ENCODE data around the gene NPIPB8. TPM values are rescaled to one million over a fixed set of nuclear protein-coding genes. Genes with fewer than 3 reads are reported as not detected.
"Not testable (repeated sequence)": the region's sequence is repeated elsewhere in the genome, so short reads cannot be mapped to it uniquely, and the experiment has no call there.

The NPIPB8 gene
- total RNA-seq, 1 donor from 2014 or later: not detected

DNA sequence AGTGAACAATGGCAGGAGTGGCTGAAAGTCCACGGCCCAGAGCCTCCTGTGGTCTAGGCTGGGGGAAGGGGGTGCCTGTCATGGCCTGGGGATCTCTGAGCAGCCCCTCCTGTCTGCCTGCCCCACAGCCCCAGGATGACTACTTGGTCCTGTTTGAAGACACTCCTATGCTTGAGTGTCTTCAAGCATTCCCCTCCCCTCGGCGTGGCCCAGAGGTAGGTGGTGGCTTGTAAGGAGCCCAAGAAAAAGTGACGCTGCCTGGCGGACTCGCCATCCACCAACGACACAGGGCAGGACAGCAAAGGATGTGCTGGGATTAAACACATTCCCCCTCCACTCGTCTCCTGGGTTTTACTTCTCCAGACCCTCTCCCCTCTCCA is 33.7 kb upstream of the NPIPB8 start:
- Histone ChIP-seq H3K4me2 (no peak overlapping the region), H3K9me3 (ENCODE audit: low read depth) (no peaks in the 10 kb centered on the region), H2AFZ (replicated peaks) (no peak overlapping the region), H3K79me2 (ENCODE audit: low read depth) (no peaks in the 10 kb centered on the region), H3K4me3 (no peak overlapping the region), H3K4me1 (no peaks in the 10 kb centered on the region), H3K27ac (no peak overlapping the region), H3K27me3 (peaks cover 4% of the 10 kb centered on the region), H3K36me3 (no peaks in the 10 kb centered on the region), H3K9ac (no peak overlapping the region), H4K20me1 (ENCODE audit: low read depth) (no peaks in the 10 kb centered on the region), H3F3A (ENCODE audit: low read depth) (no peaks in the 10 kb centered on the region)
- TF ChIP-seq, protein P1, sequence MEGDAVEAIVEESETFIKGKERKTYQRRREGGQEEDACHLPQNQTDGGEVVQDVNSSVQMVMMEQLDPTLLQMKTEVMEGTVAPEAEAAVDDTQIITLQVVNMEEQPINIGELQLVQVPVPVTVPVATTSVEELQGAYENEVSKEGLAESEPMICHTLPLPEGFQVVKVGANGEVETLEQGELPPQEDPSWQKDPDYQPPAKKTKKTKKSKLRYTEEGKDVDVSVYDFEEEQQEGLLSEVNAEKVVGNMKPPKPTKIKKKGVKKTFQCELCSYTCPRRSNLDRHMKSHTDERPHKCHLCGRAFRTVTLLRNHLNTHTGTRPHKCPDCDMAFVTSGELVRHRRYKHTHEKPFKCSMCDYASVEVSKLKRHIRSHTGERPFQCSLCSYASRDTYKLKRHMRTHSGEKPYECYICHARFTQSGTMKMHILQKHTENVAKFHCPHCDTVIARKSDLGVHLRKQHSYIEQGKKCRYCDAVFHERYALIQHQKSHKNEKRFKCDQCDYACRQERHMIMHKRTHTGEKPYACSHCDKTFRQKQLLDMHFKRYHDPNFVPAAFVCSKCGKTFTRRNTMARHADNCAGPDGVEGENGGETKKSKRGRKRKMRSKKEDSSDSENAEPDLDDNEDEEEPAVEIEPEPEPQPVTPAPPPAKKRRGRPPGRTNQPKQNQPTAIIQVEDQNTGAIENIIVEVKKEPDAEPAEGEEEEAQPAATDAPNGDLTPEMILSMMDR (IDR thresholded peaks at IDR 0.05): no peak
- TF ChIP-seq EZH2 (IDR thresholded peaks at IDR 0.05) (no peak), EZH2phosphoT487 (IDR thresholded peaks at IDR 0.05) (no peak)
- H3K4me1 Mint-ChIP-seq: no peaks in the 10 kb centered on the region
- H3K4me3 Mint-ChIP-seq: no peak overlapping the region
- DNase-seq (ENCODE audit: low spot score): no peak
- no peaks in the 10 kb centered on the region for H3K36me3 Mint-ChIP-seq
- peaks cover 5% of the 10 kb centered on the region for H3K27me3 Mint-ChIP-seq (ENCODE audit: insufficient read depth, low read depth)
- no peak overlapping the region for H3K27ac Mint-ChIP-seq
- no peaks in the 10 kb centered on the region for H3K9me3 Mint-ChIP-seq

DNA sequence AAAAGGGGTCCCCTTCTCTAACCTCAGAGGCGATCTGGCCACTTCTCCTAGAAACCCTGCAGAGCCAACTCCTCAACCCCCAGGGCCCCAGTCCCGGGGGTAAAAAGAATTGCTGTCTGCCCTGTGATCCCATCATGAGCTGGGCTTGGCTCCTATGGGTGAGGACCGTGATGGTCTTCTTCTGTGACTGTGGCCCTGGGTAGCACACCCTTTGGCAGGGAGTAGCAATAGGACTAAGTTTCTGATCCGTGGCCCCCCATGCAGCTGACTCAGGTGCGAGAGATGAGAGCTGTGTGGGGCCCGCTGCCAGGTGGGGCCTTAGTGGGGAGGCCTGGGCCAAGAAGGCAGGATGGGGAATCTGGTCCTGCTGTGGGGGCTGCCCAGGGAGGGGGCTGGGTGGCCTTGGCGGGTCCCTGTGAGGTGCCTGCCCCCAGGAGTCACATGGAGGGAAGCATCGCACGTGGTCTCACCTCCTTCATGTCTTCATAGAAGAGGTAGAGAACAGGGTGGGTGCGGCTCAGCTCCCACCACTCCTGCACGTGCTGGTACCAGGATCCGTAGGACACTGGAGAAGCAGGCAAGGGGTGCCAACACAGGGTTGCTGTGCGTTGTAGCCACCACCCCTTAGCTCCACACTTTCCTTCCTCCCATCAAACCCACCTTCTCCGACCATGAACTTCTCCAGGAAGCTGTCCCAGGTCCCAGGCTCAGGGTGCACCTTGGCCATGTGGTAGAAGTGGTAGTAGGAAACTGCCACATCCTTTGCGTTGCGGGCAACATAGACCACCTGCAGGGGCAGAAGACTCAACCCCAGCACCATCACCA is 31.4 kb upstream of the NPIPB8 start:
- TF ChIP-seq, protein P1 (IDR thresholded peaks at IDR 0.05): no peak
- TF ChIP-seq EZH2 (IDR thresholded peaks at IDR 0.05) (no peak), EZH2phosphoT487 (IDR thresholded peaks at IDR 0.05) (no peak)
- H3K27ac ChIP-seq: no peak overlapping the region
- H3F3A ChIP-seq (ENCODE audit: low read depth): no peaks in the 10 kb centered on the region
- no peak overlapping the region for H2AFZ ChIP-seq (replicated peaks)
- H3K36me3 ChIP-seq: no peaks in the 10 kb centered on the region
- H3K9me3 ChIP-seq (ENCODE audit: low read depth): no peaks in the 10 kb centered on the region
- Mint-ChIP-seq H3K4me3 (no peak overlapping the region), H3K36me3 (no peaks in the 10 kb centered on the region), H3K27ac (no peak overlapping the region), H3K9me3 (no peaks in the 10 kb centered on the region), H3K27me3 (ENCODE audit: insufficient read depth, low read depth) (peaks cover 11% of the 10 kb centered on the region), H3K4me1 (peaks cover 10% of the 10 kb centered on the region)
- no peak overlapping the region for H3K9ac ChIP-seq
- no peaks in the 10 kb centered on the region for H3K27me3 ChIP-seq
- no peaks in the 10 kb centered on the region for H4K20me1 ChIP-seq (ENCODE audit: low read depth)
- peaks cover 6% of the 10 kb centered on the region for H3K4me1 ChIP-seq
- no peak overlapping the region for H3K4me3 ChIP-seq
- no peak overlapping the region for H3K4me2 ChIP-seq
- no peak for DNase-seq (ENCODE audit: low spot score)
- H3K79me2 ChIP-seq (ENCODE audit: low read depth): no peaks in the 10 kb centered on the region

DNA sequence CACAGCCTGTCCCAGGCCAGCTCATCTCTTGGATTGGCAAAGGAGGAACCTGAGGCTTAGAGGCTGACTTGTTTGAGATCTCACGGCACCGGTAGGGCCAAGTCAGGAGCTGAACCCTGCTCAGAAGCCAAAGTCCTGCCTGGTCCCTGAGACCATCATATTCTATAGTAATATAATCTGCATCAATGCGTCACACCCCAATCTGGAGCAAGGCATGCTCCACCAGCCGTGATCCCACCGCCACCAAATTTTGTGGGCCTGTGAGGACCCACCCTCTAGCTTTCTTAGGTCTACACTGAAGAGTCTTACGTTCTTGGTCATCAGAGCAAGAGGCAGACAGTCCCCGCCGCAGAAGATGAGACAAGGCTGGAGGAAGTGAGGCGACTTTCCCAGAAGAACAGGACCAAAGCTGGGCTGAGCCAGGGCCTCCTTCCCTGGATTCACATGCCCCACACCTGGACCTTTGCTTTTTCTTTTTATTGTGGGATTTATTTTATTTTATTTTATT is 30.7 kb upstream of the NPIPB8 start:
- no peak overlapping the region for H3K4me2 ChIP-seq
- no peak for DNase-seq (ENCODE audit: low spot score)
- TF ChIP-seq, protein P1 (IDR thresholded peaks at IDR 0.05): no peak
- no peak for TF ChIP-seq EZH2phosphoT487 (IDR thresholded peaks at IDR 0.05)
- peaks cover 10% of the 10 kb centered on the region for H3K4me1 Mint-ChIP-seq
- peak overlapping the region; percentile 50 for H3K27ac Mint-ChIP-seq
- H3K36me3 ChIP-seq: no peaks in the 10 kb centered on the region
- no peaks in the 10 kb centered on the region for H3F3A ChIP-seq (ENCODE audit: low read depth)
- no peaks in the 10 kb centered on the region for H3K9me3 Mint-ChIP-seq
- H3K27ac ChIP-seq: no peak overlapping the region
- H3K4me3 Mint-ChIP-seq: no peak overlapping the region
- H3K27me3 Mint-ChIP-seq (ENCODE audit: insufficient read depth, low read depth): peaks cover 11% of the 10 kb centered on the region
- no peaks in the 10 kb centered on the region for H3K27me3 ChIP-seq
- no peaks in the 10 kb centered on the region for H4K20me1 ChIP-seq (ENCODE audit: low read depth)
- H3K4me3 ChIP-seq: no peak overlapping the region
- no peaks in the 10 kb centered on the region for H3K79me2 ChIP-seq (ENCODE audit: low read depth)
- no peak overlapping the region for H3K9ac ChIP-seq
- no peaks in the 10 kb centered on the region for H3K36me3 Mint-ChIP-seq
- H3K9me3 ChIP-seq (ENCODE audit: low read depth): no peaks in the 10 kb centered on the region
- no peak overlapping the region for H2AFZ ChIP-seq (replicated peaks)
- H3K4me1 ChIP-seq: peaks cover 6% of the 10 kb centered on the region

DNA sequence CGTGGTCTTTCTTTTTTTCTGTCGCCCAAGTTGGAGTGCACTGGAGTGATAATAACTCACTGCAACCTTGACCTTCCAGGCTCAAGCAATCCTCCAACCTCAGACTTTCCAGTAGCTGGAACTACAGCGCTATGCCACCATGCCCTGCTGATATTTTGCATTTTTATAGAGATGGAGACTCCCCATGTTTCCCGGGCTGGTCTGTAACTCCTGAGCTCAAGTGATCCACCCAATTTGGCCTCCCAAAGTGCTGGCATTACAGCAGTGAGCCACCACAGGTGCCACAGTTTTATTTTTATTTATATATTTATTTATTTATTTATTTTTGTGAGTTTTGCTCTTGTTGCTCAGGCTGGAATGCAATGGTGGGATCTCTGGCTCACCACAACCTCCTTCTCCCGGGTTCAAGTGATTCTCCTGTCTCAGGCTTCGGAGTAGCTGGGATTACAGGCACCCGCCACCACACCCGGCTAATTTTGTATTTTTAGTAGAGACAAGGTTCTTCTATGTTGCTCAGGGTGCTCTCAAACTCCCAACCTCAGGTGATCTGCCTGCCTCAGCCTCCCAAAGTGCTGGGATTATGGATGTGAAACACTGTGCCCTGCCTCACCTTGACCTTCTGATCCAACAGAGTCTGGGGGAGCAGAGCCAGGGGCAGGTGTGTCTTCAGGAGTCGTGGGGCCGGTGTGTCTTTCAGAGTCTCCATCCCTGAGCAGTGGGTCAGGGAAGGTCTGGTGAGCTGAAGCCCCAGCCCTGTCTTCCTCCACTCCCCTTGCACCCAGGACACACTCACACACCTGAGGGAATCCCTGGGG is 30.0 kb upstream of the NPIPB8 start:
- H3K4me2 ChIP-seq; H3K4me3 ChIP-seq; H3K9me3 Mint-ChIP-seq; H3K79me2 ChIP-seq (ENCODE audit: low read depth); DNase-seq (ENCODE audit: low spot score); H3K27ac ChIP-seq; H3K36me3 Mint-ChIP-seq; H3K4me3 Mint-ChIP-seq; H3K27ac Mint-ChIP-seq; H4K20me1 ChIP-seq (ENCODE audit: low read depth); H3K9me3 ChIP-seq (ENCODE audit: low read depth); H3K27me3 ChIP-seq; H3K36me3 ChIP-seq; H3K4me1 ChIP-seq; H2AFZ ChIP-seq (replicated peaks); H3F3A ChIP-seq (ENCODE audit: low read depth); H3K9ac ChIP-seq: not testable (repeated sequence)
- peaks cover 10% of the 10 kb centered on the region for H3K4me1 Mint-ChIP-seq
- H3K27me3 Mint-ChIP-seq (ENCODE audit: insufficient read depth, low read depth): peaks cover 11% of the 10 kb centered on the region

DNA sequence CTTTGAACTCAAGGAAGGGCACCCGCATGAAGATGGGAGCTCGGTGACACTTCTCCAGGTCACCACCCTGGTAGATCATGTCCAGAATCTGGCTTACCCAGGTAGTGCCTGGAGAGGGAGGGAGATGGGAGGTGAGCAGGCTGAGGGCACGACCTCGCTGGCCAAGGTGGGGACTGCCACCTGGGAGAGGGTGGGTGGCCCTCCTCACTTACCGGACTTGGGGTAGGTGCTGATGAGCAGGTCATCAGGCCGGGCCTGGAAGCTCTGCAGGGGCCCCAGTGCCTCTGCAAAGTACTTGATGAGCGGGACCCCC is 29.4 kb upstream of the NPIPB8 start:
- H3K9me3 ChIP-seq (ENCODE audit: low read depth); H3K4me2 ChIP-seq; H3K4me3 Mint-ChIP-seq; H2AFZ ChIP-seq (replicated peaks); H4K20me1 ChIP-seq (ENCODE audit: low read depth); H3K27me3 Mint-ChIP-seq (ENCODE audit: insufficient read depth, low read depth); H3K27ac Mint-ChIP-seq; H3K4me1 ChIP-seq; H3K27ac ChIP-seq; H3K9me3 Mint-ChIP-seq; H3K27me3 ChIP-seq; H3F3A ChIP-seq (ENCODE audit: low read depth); H3K79me2 ChIP-seq (ENCODE audit: low read depth); H3K4me3 ChIP-seq; H3K36me3 ChIP-seq; H3K9ac ChIP-seq; H3K36me3 Mint-ChIP-seq; DNase-seq (ENCODE audit: low spot score): not testable (repeated sequence)
- peaks cover 10% of the 10 kb centered on the region for H3K4me1 Mint-ChIP-seq

Data from neural progenitor cell (in vitro differentiated cells).